Measurements from ENCODE around the gene OBSCN. TPM values are rescaled to one million over a fixed set of nuclear protein-coding genes. Genes with fewer than 3 reads are reported as not detected.

The OBSCN gene
- 224 TPM for total RNA-seq
- 100 to 1,000 TPM; 184 to 401 (median 312) TPM for polyA plus RNA-seq (ENCODE audit: insufficient read depth in 1 of 8, insufficient read length in 8 of 8, low replicate concordance in 1 of 8)
- long read RNA-seq, donor 1, partial matches to known transcripts, result 32 of 33 reads
- long read RNA-seq, donor 1, other reads (novel, unspliced or antisense), result 0 of 33 reads
- long read RNA-seq, donor 2, result 0 reads
- long read RNA-seq, donor 3, partial matches to known transcripts, result 25 of 27 reads
- long read RNA-seq, donor 3, other reads (novel, unspliced or antisense), result 0 of 27 reads
- long read RNA-seq, donor 4, partial matches to known transcripts, result 5 of 5 reads
- long read RNA-seq, donor 4, other reads (novel, unspliced or antisense), result 0 of 5 reads
- long read RNA-seq, donor 5, partial matches to known transcripts, result 47 of 48 reads
- long read RNA-seq, donor 5, other reads (novel, unspliced or antisense), result 0 of 48 reads
- long read RNA-seq, donor 6, partial matches to known transcripts, result 87 of 88 reads
- long read RNA-seq, donor 6, other reads (novel, unspliced or antisense), result 0 of 88 reads
- long read RNA-seq, donor 7, partial matches to known transcripts, result 33 of 34 reads
- long read RNA-seq, donor 7, other reads (novel, unspliced or antisense), result 0 of 34 reads
- long read RNA-seq, donor 8, partial matches to known transcripts, result 48 of 48 reads
- long read RNA-seq, donor 8, other reads (novel, unspliced or antisense), result 0 of 48 reads
- long read RNA-seq, donor 9, partial matches to known transcripts, result 43 of 44 reads
- long read RNA-seq, donor 9, other reads (novel, unspliced or antisense), result 0 of 44 reads
- long read RNA-seq, donor 10, partial matches to known transcripts, result 65 of 67 reads
- long read RNA-seq, donor 10, other reads (novel, unspliced or antisense), result 0 of 67 reads
- long read RNA-seq, donor 11, partial matches to known transcripts, result 6 of 7 reads
- long read RNA-seq, donor 11, other reads (novel, unspliced or antisense), result 0 of 7 reads

- peaks cover 67% of the 10 kb centered on the region for H3K4me1 ChIP-seq (ENCODE audit: control insufficient read depth, insufficient read depth, low read length)
- peak; percentile 70 for DNase-seq
Observed at GRCh38 chr1:228207851-228208821, at the start of gene OBSCN. TSS of gene OBSCN (plus strand) at chr1:228208044. CDS start at chr1:228211784, 3,740 bp downstream.

GRCh38 chr1:228158151-228159007 is 49.5 kb upstream of the OBSCN start:
- Histone ChIP-seq H3K36me3 (ENCODE audit: control insufficient read depth, insufficient read depth, low read length) (no peaks in the 10 kb centered on the region), H3K4me3 (ENCODE audit: low read length) (no peak overlapping the region), H3K9me3 (replicated peaks; ENCODE audit: control insufficient read depth, low read depth, low read length) (no peaks in the 10 kb centered on the region), H3K27ac (ENCODE audit: low read length) (no peak overlapping the region), H3K4me1 (ENCODE audit: control insufficient read depth, insufficient read depth, low read length) (peaks cover 36% of the 10 kb centered on the region), H3K27me3 (ENCODE audit: control insufficient read depth, insufficient read depth, low read length) (peaks cover 42% of the 10 kb centered on the region)
- WGBS (ENCODE audit: insufficient coverage), result 13% methylated on average over 98 of the region's 98 CpGs
- no peak for DNase-seq

More at GRCh38 chr1:228207851-228208821, at the start of gene OBSCN:
- Histone ChIP-seq H3K9me3 (replicated peaks; ENCODE audit: control insufficient read depth, low read depth, low read length) (no peaks in the 10 kb centered on the region), H3K4me3 (ENCODE audit: low read length) (peak within 1 kb of the TSS; percentile 68), H3K36me3 (ENCODE audit: control insufficient read depth, insufficient read depth, low read length) (peaks cover 4% of the 10 kb centered on the region), H3K27ac (ENCODE audit: low read length) (peak within 1 kb of the TSS; percentile 96), H3K27me3 (ENCODE audit: control insufficient read depth, insufficient read depth, low read length) (peaks cover 13% of the 10 kb centered on the region)
- WGBS (ENCODE audit: insufficient coverage), result 45% methylated on average over 22 of the region's 30 CpGs

- H3K9me3 ChIP-seq (replicated peaks; ENCODE audit: control insufficient read depth, low read depth, low read length), result no peaks in the 10 kb centered on the region
- H3K4me3 ChIP-seq (ENCODE audit: low read length), result no peak overlapping the region
- H3K36me3 ChIP-seq (ENCODE audit: control insufficient read depth, insufficient read depth, low read length), result no peaks in the 10 kb centered on the region
- no peak overlapping the region for H3K27ac ChIP-seq (ENCODE audit: low read length)
- 54% methylated on average over 3 of the region's 14 CpGs for WGBS (ENCODE audit: insufficient coverage)
- DNase-seq, result no peak
- H3K4me1 ChIP-seq (ENCODE audit: control insufficient read depth, insufficient read depth, low read length), result peaks cover 41% of the 10 kb centered on the region
- H3K27me3 ChIP-seq (ENCODE audit: control insufficient read depth, insufficient read depth, low read length), result peaks cover 42% of the 10 kb centered on the region
Observed at GRCh38 chr1:228159008-228159665, 48.7 kb upstream of the OBSCN start.

GRCh38 chr1:228160201-228160761 is 47.6 kb upstream of the OBSCN start:
- H3K9me3 ChIP-seq (replicated peaks; ENCODE audit: control insufficient read depth, low read depth, low read length), result no peaks in the 10 kb centered on the region
- no peak overlapping the region for H3K27ac ChIP-seq (ENCODE audit: low read length)
- peaks cover 45% of the 10 kb centered on the region for H3K4me1 ChIP-seq (ENCODE audit: control insufficient read depth, insufficient read depth, low read length)
- no peak for DNase-seq
- H3K36me3 ChIP-seq (ENCODE audit: control insufficient read depth, insufficient read depth, low read length), result no peaks in the 10 kb centered on the region
- no peak overlapping the region for H3K4me3 ChIP-seq (ENCODE audit: low read length)
- WGBS (ENCODE audit: insufficient coverage), result 66% methylated on average over 13 of the region's 15 CpGs
- peaks cover 42% of the 10 kb centered on the region for H3K27me3 ChIP-seq (ENCODE audit: control insufficient read depth, insufficient read depth, low read length)

GRCh38 chr1:228161362-228161761 is 46.5 kb upstream of the OBSCN start:
- Histone ChIP-seq H3K9me3 (replicated peaks; ENCODE audit: control insufficient read depth, low read depth, low read length) (no peaks in the 10 kb centered on the region), H3K4me3 (ENCODE audit: low read length) (no peak overlapping the region), H3K27me3 (ENCODE audit: control insufficient read depth, insufficient read depth, low read length) (peaks cover 42% of the 10 kb centered on the region), H3K4me1 (ENCODE audit: control insufficient read depth, insufficient read depth, low read length) (peaks cover 46% of the 10 kb centered on the region), H3K27ac (ENCODE audit: low read length) (peak overlapping the region; percentile 20), H3K36me3 (ENCODE audit: control insufficient read depth, insufficient read depth, low read length) (no peaks in the 10 kb centered on the region)
- DNase-seq, result no peak
- 53% methylated on average over 2 of the region's 7 CpGs for WGBS (ENCODE audit: insufficient coverage)

GRCh38 chr1:228161866-228162265 is 46.0 kb upstream of the OBSCN start:
- no peaks in the 10 kb centered on the region for H3K9me3 ChIP-seq (replicated peaks; ENCODE audit: control insufficient read depth, low read depth, low read length)
- H3K27ac ChIP-seq (ENCODE audit: low read length), result peak overlapping the region; percentile 20
- H3K4me3 ChIP-seq (ENCODE audit: low read length), result no peak overlapping the region
- H3K4me1 ChIP-seq (ENCODE audit: control insufficient read depth, insufficient read depth, low read length), result peaks cover 51% of the 10 kb centered on the region
- 64% methylated on average over 8 of the region's 9 CpGs for WGBS (ENCODE audit: insufficient coverage)
- peaks cover 37% of the 10 kb centered on the region for H3K27me3 ChIP-seq (ENCODE audit: control insufficient read depth, insufficient read depth, low read length)
- no peak for DNase-seq
- H3K36me3 ChIP-seq (ENCODE audit: control insufficient read depth, insufficient read depth, low read length), result no peaks in the 10 kb centered on the region

GRCh38 chr1:228162286-228163006 is 45.4 kb upstream of the OBSCN start:
- Histone ChIP-seq H3K4me3 (ENCODE audit: low read length) (no peak overlapping the region), H3K9me3 (replicated peaks; ENCODE audit: control insufficient read depth, low read depth, low read length) (no peaks in the 10 kb centered on the region), H3K36me3 (ENCODE audit: control insufficient read depth, insufficient read depth, low read length) (no peaks in the 10 kb centered on the region), H3K4me1 (ENCODE audit: control insufficient read depth, insufficient read depth, low read length) (peaks cover 52% of the 10 kb centered on the region), H3K27me3 (ENCODE audit: control insufficient read depth, insufficient read depth, low read length) (peaks cover 32% of the 10 kb centered on the region), H3K27ac (ENCODE audit: low read length) (peak overlapping the region; percentile 74)
- peak; percentile 78 for DNase-seq
- 37% methylated on average over 3 of the region's 14 CpGs for WGBS (ENCODE audit: insufficient coverage)

All from muscle of leg (tissue), 16 donors.